Measurements from ENCODE around the gene PCDHA4. TPM values are rescaled to one million over a fixed set of nuclear protein-coding genes. Genes with fewer than 3 reads are reported as not detected.
"Not testable (repeated sequence)": the region's sequence is repeated elsewhere in the genome, so short reads cannot be mapped to it uniquely, and the experiment has no call there.

The PCDHA4 gene
- total and polyA plus RNA-seq, 2 donors (not counting 1 experiment from before 2014, with no cell fraction given): 0.42 to 1.2 TPM

GRCh38 chr5:140780512-140780911 lies 26.4 kb upstream of the PCDHA4 start:
- H3K27ac ChIP-seq (ENCODE audit: insufficient read depth, low read length): no peak overlapping the region
- no peak for TF ChIP-seq CTCF (conservative IDR thresholded peaks at IDR 0.05 in 1 of 2, IDR thresholded peaks at IDR 0.05 in 1 of 2; ENCODE audit: low read depth in 1 of 2, low read length in 2 of 2)
- no peak for TF ChIP-seq EZH2 (IDR thresholded peaks at IDR 0.05; ENCODE audit: low read length, missing control alignments)
- no peak for DNase-seq (ENCODE audit: low read depth in 2 of 2)
- no peaks in the 10 kb centered on the region for H3K9me3 ChIP-seq (ENCODE audit: control insufficient read depth, insufficient read depth, low read depth, low read length)
- H3K79me2 ChIP-seq (ENCODE audit: control insufficient read depth, insufficient read depth, low read length): no peaks in the 10 kb centered on the region
- no peaks in the 10 kb centered on the region for H4K20me1 ChIP-seq (ENCODE audit: control insufficient read depth, extremely low read depth, insufficient read depth, low read length)
- no peaks in the 10 kb centered on the region for H3K36me3 ChIP-seq (ENCODE audit: control insufficient read depth, insufficient read depth, low read length)
- H2AFZ ChIP-seq (ENCODE audit: low read length): no peak overlapping the region
- no peaks in the 10 kb centered on the region for H3K4me1 ChIP-seq (ENCODE audit: control insufficient read depth, extremely low read depth, insufficient read depth, low read length)
- H3K27me3 ChIP-seq (ENCODE audit: control insufficient read depth, insufficient read depth, low read length): no peaks in the 10 kb centered on the region
- H3K4me2 ChIP-seq (ENCODE audit: extremely low read depth, insufficient read depth, low read length): no peak overlapping the region
- no peak overlapping the region for H3K9ac ChIP-seq (ENCODE audit: insufficient read depth, low read length)
- H3K4me3 ChIP-seq (replicated peaks in 1 of 4; ENCODE audit: control extremely low read depth in 1 of 4, insufficient read depth in 1 of 4, low read depth in 3 of 4, low read length in 4 of 4): no peak overlapping the region

- Histone ChIP-seq H3K4me3 (replicated peaks in 1 of 4; ENCODE audit: control extremely low read depth in 1 of 4, insufficient read depth in 1 of 4, low read depth in 3 of 4, low read length in 4 of 4) (no peak within 1 kb of the TSS), H3K9ac (ENCODE audit: insufficient read depth, low read length) (no peak within 1 kb of the TSS), H3K36me3 (ENCODE audit: control insufficient read depth, insufficient read depth, low read length) (no peaks in the 10 kb centered on the region), H4K20me1 (ENCODE audit: control insufficient read depth, extremely low read depth, insufficient read depth, low read length) (no peaks in the 10 kb centered on the region), H3K27me3 (ENCODE audit: control insufficient read depth, insufficient read depth, low read length) (no peaks in the 10 kb centered on the region), H3K79me2 (ENCODE audit: control insufficient read depth, insufficient read depth, low read length) (no peaks in the 10 kb centered on the region), H3K27ac (ENCODE audit: insufficient read depth, low read length) (no peak within 1 kb of the TSS), H3K4me1 (ENCODE audit: control insufficient read depth, extremely low read depth, insufficient read depth, low read length) (no peaks in the 10 kb centered on the region), H3K4me2 (ENCODE audit: extremely low read depth, insufficient read depth, low read length) (no peak within 1 kb of the TSS), H2AFZ (ENCODE audit: low read length) (no peak within 1 kb of the TSS), H3K9me3 (ENCODE audit: control insufficient read depth, insufficient read depth, low read depth, low read length) (no peaks in the 10 kb centered on the region)
- TF ChIP-seq CTCF (conservative IDR thresholded peaks at IDR 0.05 in 1 of 2, IDR thresholded peaks at IDR 0.05 in 1 of 2; ENCODE audit: low read depth in 1 of 2, low read length in 2 of 2) (no peak), EZH2 (IDR thresholded peaks at IDR 0.05; ENCODE audit: low read length, missing control alignments) (no peak)
- no peak for DNase-seq (ENCODE audit: low read depth in 2 of 2)
Measured at GRCh38 chr5:140785905-140786686, 20.8 kb upstream of the PCDHA4 start, which contains the start of gene PCDHA1. TSS of gene PCDHA1 (plus strand) at chr5:140786140.

GRCh38 chr5:140787422-140787821 lies 19.4 kb upstream of the PCDHA4 start:
- H3K9me3 ChIP-seq (ENCODE audit: control insufficient read depth, insufficient read depth, low read depth, low read length); H3K79me2 ChIP-seq (ENCODE audit: control insufficient read depth, insufficient read depth, low read length); H3K9ac ChIP-seq (ENCODE audit: insufficient read depth, low read length); H3K4me1 ChIP-seq (ENCODE audit: control insufficient read depth, extremely low read depth, insufficient read depth, low read length); DNase-seq (ENCODE audit: low read depth in 2 of 2); H3K36me3 ChIP-seq (ENCODE audit: control insufficient read depth, insufficient read depth, low read length); H3K4me2 ChIP-seq (ENCODE audit: extremely low read depth, insufficient read depth, low read length); H4K20me1 ChIP-seq (ENCODE audit: control insufficient read depth, extremely low read depth, insufficient read depth, low read length); H3K4me3 ChIP-seq (replicated peaks in 1 of 4; ENCODE audit: control extremely low read depth in 1 of 4, insufficient read depth in 1 of 4, low read depth in 3 of 4, low read length in 4 of 4); H3K27me3 ChIP-seq (ENCODE audit: control insufficient read depth, insufficient read depth, low read length); H2AFZ ChIP-seq (ENCODE audit: low read length); H3K27ac ChIP-seq (ENCODE audit: insufficient read depth, low read length): not testable (repeated sequence)

GRCh38 chr5:140787849-140788504 lies 18.9 kb upstream of the PCDHA4 start:
- H3K27ac ChIP-seq (ENCODE audit: insufficient read depth, low read length); H3K36me3 ChIP-seq (ENCODE audit: control insufficient read depth, insufficient read depth, low read length); H3K4me1 ChIP-seq (ENCODE audit: control insufficient read depth, extremely low read depth, insufficient read depth, low read length); H2AFZ ChIP-seq (ENCODE audit: low read length); H3K4me3 ChIP-seq (replicated peaks in 1 of 4; ENCODE audit: control extremely low read depth in 1 of 4, insufficient read depth in 1 of 4, low read depth in 3 of 4, low read length in 4 of 4); H3K79me2 ChIP-seq (ENCODE audit: control insufficient read depth, insufficient read depth, low read length); H4K20me1 ChIP-seq (ENCODE audit: control insufficient read depth, extremely low read depth, insufficient read depth, low read length); H3K9me3 ChIP-seq (ENCODE audit: control insufficient read depth, insufficient read depth, low read depth, low read length); H3K4me2 ChIP-seq (ENCODE audit: extremely low read depth, insufficient read depth, low read length); DNase-seq (ENCODE audit: low read depth in 2 of 2); H3K27me3 ChIP-seq (ENCODE audit: control insufficient read depth, insufficient read depth, low read length); H3K9ac ChIP-seq (ENCODE audit: insufficient read depth, low read length): not testable (repeated sequence)
